ENCODE results near the gene BCHE.

GRCh38 chr3:165784337-165784736 is 52.9 kb downstream of the BCHE start:
- no peak for TF ChIP-seq SIN3A (IDR thresholded peaks at IDR 0.05; ENCODE audit: borderline replicate concordance, insufficient read depth, low read length)
- no peak for TF ChIP-seq TAF1 (IDR thresholded peaks at IDR 0.05; ENCODE audit: borderline replicate concordance, insufficient read depth, low read length)
- TF ChIP-seq REST (IDR thresholded peaks at IDR 0.05; ENCODE audit: insufficient read depth in 1 of 2, low read depth in 2 of 2, low read length in 2 of 2), result no peak
- no peak for TF ChIP-seq POLR2AphosphoS5 (IDR thresholded peaks at IDR 0.05; ENCODE audit: low read depth, low read length)
- TF ChIP-seq FOXP2 (optimal IDR thresholded peaks at IDR 0.05; ENCODE audit: borderline replicate concordance, extremely low read depth, extremely low read length, insufficient read depth), result no peak
